ENCODE measurements around the gene SF3A1. TPM values are rescaled to one million over a fixed set of nuclear protein-coding genes. Genes with fewer than 3 reads are reported as not detected.
"Not testable (repeated sequence)": the region's sequence is repeated elsewhere in the genome, so short reads cannot be mapped to it uniquely, and the experiment has no call there.

Gene SF3A1
- total RNA-seq, 1 donor from 2014 or later = 89.2 TPM

- Histone ChIP-seq H3K27me3 (ENCODE audit: low read depth) (no peaks in the 10 kb centered on the region), H3K9me3 (replicated peaks) (no peaks in the 10 kb centered on the region), H3K4me1 (peaks cover 59% of the 10 kb centered on the region), H3K4me3 (no peak overlapping the region), H3K36me3 (peaks cover 99% of the 10 kb centered on the region), H3K27ac (replicated peaks) (no peak overlapping the region)
- TF ChIP-seq CTCF (IDR thresholded peaks at IDR 0.05; ENCODE audit: borderline replicate concordance) = no peak
- intact Hi-C loops (cut with micrococcal nuclease) = no loop called here
- no peak for DNase-seq
These were observed 9.3 kb downstream of the SF3A1 start for GRCh38 chr22:30347255-30347892.

GRCh38 chr22:30344447-30345200, 12.1 kb downstream of the SF3A1 start:
- peaks cover 61% of the 10 kb centered on the region for H3K4me1 ChIP-seq
- no peaks in the 10 kb centered on the region for H3K27me3 ChIP-seq (ENCODE audit: low read depth)
- no peak overlapping the region for H3K27ac ChIP-seq (replicated peaks)
- intact Hi-C loops (cut with micrococcal nuclease) = no loop called here
- no peak overlapping the region for H3K4me3 ChIP-seq
- TF ChIP-seq CTCF (IDR thresholded peaks at IDR 0.05; ENCODE audit: borderline replicate concordance) = no peak
- no peaks in the 10 kb centered on the region for H3K9me3 ChIP-seq (replicated peaks)
- H3K36me3 ChIP-seq = peaks cover 99% of the 10 kb centered on the region
- no peak for DNase-seq

GRCh38 chr22:30340911-30341685, 15.6 kb downstream of the SF3A1 start:
- H3K4me3 ChIP-seq = no peak overlapping the region
- no peaks in the 10 kb centered on the region for H3K27me3 ChIP-seq (ENCODE audit: low read depth)
- intact Hi-C loops (cut with micrococcal nuclease) = no loop called here
- no peaks in the 10 kb centered on the region for H3K9me3 ChIP-seq (replicated peaks)
- H3K4me1 ChIP-seq = peaks cover 75% of the 10 kb centered on the region
- no peak for TF ChIP-seq CTCF (IDR thresholded peaks at IDR 0.05; ENCODE audit: borderline replicate concordance)
- H3K27ac ChIP-seq (replicated peaks) = peak overlapping the region; percentile 78
- peak; percentile 80 for DNase-seq
- peaks cover 100% of the 10 kb centered on the region for H3K36me3 ChIP-seq

GRCh38 chr22:30338802-30339201, 17.9 kb downstream of the SF3A1 start:
- no peak for DNase-seq
- intact Hi-C loops (cut with micrococcal nuclease) = no loop called here
- H3K4me1 ChIP-seq = peaks cover 87% of the 10 kb centered on the region
- no peak for TF ChIP-seq CTCF (IDR thresholded peaks at IDR 0.05; ENCODE audit: borderline replicate concordance)
- H3K36me3 ChIP-seq = peaks cover 100% of the 10 kb centered on the region
- peak overlapping the region; percentile 69 for H3K27ac ChIP-seq (replicated peaks)
- no peaks in the 10 kb centered on the region for H3K27me3 ChIP-seq (ENCODE audit: low read depth)
- H3K4me3 ChIP-seq = no peak overlapping the region
- no peaks in the 10 kb centered on the region for H3K9me3 ChIP-seq (replicated peaks)

- H3K9me3 ChIP-seq (replicated peaks); intact Hi-C loops (cut with micrococcal nuclease); H3K4me3 ChIP-seq; DNase-seq; H3K27me3 ChIP-seq (ENCODE audit: low read depth): not testable (repeated sequence)
- H3K27ac ChIP-seq (replicated peaks) = peak overlapping the region; percentile 69
- H3K36me3 ChIP-seq = peaks cover 100% of the 10 kb centered on the region
- H3K4me1 ChIP-seq = peaks cover 83% of the 10 kb centered on the region
These were observed 18.4 kb downstream of the SF3A1 start for GRCh38 chr22:30338341-30338740.
